RWPE2 (cell line): ENCODE measurements around the gene HOXC11.

Experiments
- ATAC-seq: fragments of 200-7000 bp; cut with Tn5 transposase; 3 replicates; pipeline ENCODE4 v1.9.1; 2021; ENCODE audit warnings: low read depth
- DNase-seq: peaks from one replicate; pipeline ENCODE4 v3.0.0-alpha.2; 2020; ENCODE audit warnings: low spot score
- H3K27ac ChIP-seq: fragments of 450-650 bp; 2 replicates; pipeline ENCODE4 v1.5.1; 2017; ENCODE audit warnings: mild to moderate bottlenecking; ENCODE audit not compliant: poor library complexity, severe bottlenecking
- H3K27me3 ChIP-seq: fragments of 250-450 bp; sonication (Bioruptor Pico); 2 replicates; pipeline ENCODE4 v1.5.1; 2021; ENCODE audit warnings: mild to moderate bottlenecking, moderate library complexity; ENCODE audit not compliant: insufficient read depth, poor library complexity, severe bottlenecking
- H3K36me3 ChIP-seq: fragments of 250-450 bp; sonication (Bioruptor Pico); 2 replicates; pipeline ENCODE4 v1.5.1; 2020; ENCODE audit warnings: low read depth, mild to moderate bottlenecking, moderate library complexity
- H3K4me1 ChIP-seq: fragments of 250-450 bp; sonication (Bioruptor Pico); 2 replicates; pipeline ENCODE4 v1.5.1; 2021; ENCODE audit warnings: mild to moderate bottlenecking, moderate library complexity; ENCODE audit not compliant: insufficient read depth, poor library complexity, severe bottlenecking
- H3K4me3 ChIP-seq: fragments of 250-450 bp; sonication (Bioruptor Pico); 2 replicates; pipeline ENCODE4 v1.5.1; 2021; ENCODE audit warnings: mild to moderate bottlenecking, moderate library complexity; ENCODE audit not compliant: severe bottlenecking
- H3K9me3 ChIP-seq: fragments of 250-450 bp; sonication (Bioruptor Pico); 2 replicates; pipeline ENCODE4 v1.5.1; 2021; ENCODE audit warnings: mild to moderate bottlenecking, moderate library complexity; ENCODE audit not compliant: severe bottlenecking
- TF ChIP-seq, protein P1 (sequence below): fragments of 450-650 bp; IDR thresholded peaks from one replicate; pipeline ENCODE4 v1.5.1; 2017; ENCODE audit warnings: mild to moderate bottlenecking, moderate library complexity; ENCODE audit not compliant: poor library complexity, severe bottlenecking

HOXC11 gene

GRCh38 chr12:53948650-53949593 lies 24.0 kb upstream of the HOXC11 start:
- no peak overlapping the region for H3K4me3 ChIP-seq
- DNase-seq (no peak), ATAC-seq (no peak)
- peaks cover 84% of the 10 kb centered on the region for H3K27me3 ChIP-seq
- no peak overlapping the region for H3K27ac ChIP-seq
- H3K36me3 ChIP-seq, result no peaks in the 10 kb centered on the region
- TF ChIP-seq, protein P1, sequence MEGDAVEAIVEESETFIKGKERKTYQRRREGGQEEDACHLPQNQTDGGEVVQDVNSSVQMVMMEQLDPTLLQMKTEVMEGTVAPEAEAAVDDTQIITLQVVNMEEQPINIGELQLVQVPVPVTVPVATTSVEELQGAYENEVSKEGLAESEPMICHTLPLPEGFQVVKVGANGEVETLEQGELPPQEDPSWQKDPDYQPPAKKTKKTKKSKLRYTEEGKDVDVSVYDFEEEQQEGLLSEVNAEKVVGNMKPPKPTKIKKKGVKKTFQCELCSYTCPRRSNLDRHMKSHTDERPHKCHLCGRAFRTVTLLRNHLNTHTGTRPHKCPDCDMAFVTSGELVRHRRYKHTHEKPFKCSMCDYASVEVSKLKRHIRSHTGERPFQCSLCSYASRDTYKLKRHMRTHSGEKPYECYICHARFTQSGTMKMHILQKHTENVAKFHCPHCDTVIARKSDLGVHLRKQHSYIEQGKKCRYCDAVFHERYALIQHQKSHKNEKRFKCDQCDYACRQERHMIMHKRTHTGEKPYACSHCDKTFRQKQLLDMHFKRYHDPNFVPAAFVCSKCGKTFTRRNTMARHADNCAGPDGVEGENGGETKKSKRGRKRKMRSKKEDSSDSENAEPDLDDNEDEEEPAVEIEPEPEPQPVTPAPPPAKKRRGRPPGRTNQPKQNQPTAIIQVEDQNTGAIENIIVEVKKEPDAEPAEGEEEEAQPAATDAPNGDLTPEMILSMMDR, result no peak
- H3K9me3 ChIP-seq, result no peaks in the 10 kb centered on the region
- H3K4me1 ChIP-seq, result no peaks in the 10 kb centered on the region

- no peak overlapping the region for H3K4me3 ChIP-seq
- H3K4me1 ChIP-seq, result no peaks in the 10 kb centered on the region
- no peaks in the 10 kb centered on the region for H3K36me3 ChIP-seq
- H3K27me3 ChIP-seq, result peaks cover 84% of the 10 kb centered on the region
- TF ChIP-seq, protein P1, result no peak
- ATAC-seq (no peak), DNase-seq (no peak)
- H3K9me3 ChIP-seq, result no peaks in the 10 kb centered on the region
- H3K27ac ChIP-seq, result no peak overlapping the region
Measured at GRCh38 chr12:53949631-53950436, 23.1 kb upstream of the HOXC11 start.

GRCh38 chr12:53950437-53950773 lies 22.5 kb upstream of the HOXC11 start:
- DNase-seq (no peak), ATAC-seq (peak; percentile 26; the same call in 1 of the 3 replicates)
- H3K4me3 ChIP-seq, result no peak overlapping the region
- no peaks in the 10 kb centered on the region for H3K9me3 ChIP-seq
- peaks cover 84% of the 10 kb centered on the region for H3K27me3 ChIP-seq
- H3K27ac ChIP-seq, result no peak overlapping the region
- no peaks in the 10 kb centered on the region for H3K4me1 ChIP-seq
- H3K36me3 ChIP-seq, result no peaks in the 10 kb centered on the region
- TF ChIP-seq, protein P1, result peak; percentile 34

GRCh38 chr12:53950789-53951576 lies 21.9 kb upstream of the HOXC11 start:
- DNase-seq, result peak; percentile 56
- Histone ChIP-seq H3K36me3 (no peaks in the 10 kb centered on the region), H3K27me3 (peaks cover 86% of the 10 kb centered on the region), H3K9me3 (no peaks in the 10 kb centered on the region), H3K4me1 (no peaks in the 10 kb centered on the region), H3K4me3 (no peak overlapping the region), H3K27ac (no peak overlapping the region)
- ATAC-seq, result no peak
- TF ChIP-seq, protein P1, result no peak
